OCI-LY3 (cell line): Measurements from ENCODE around the gene TCP10L.

Experiments
- EZH2phosphoT487 ChIP-seq: fragments of 200-600 bp; shearing (Covaris generic); IDR thresholded peaks from 2 replicates; pipeline ENCODE4 v1.6.1; 2018; ENCODE audit warnings: antibody characterized with exemption, mixed run types, low read depth
- TF ChIP-seq, protein P1 (sequence below): fragments of 200-600, 300-600 bp; sonication (generic); IDR thresholded peaks from 2 replicates; pipeline ENCODE4 v1.5.1; 2014; ENCODE audit warnings: antibody characterized with exemption, low read length, low read depth

GRCh38 chr21:32613436-32614043, 28.2 kb upstream of the TCP10L start:
- TF ChIP-seq, protein P1, sequence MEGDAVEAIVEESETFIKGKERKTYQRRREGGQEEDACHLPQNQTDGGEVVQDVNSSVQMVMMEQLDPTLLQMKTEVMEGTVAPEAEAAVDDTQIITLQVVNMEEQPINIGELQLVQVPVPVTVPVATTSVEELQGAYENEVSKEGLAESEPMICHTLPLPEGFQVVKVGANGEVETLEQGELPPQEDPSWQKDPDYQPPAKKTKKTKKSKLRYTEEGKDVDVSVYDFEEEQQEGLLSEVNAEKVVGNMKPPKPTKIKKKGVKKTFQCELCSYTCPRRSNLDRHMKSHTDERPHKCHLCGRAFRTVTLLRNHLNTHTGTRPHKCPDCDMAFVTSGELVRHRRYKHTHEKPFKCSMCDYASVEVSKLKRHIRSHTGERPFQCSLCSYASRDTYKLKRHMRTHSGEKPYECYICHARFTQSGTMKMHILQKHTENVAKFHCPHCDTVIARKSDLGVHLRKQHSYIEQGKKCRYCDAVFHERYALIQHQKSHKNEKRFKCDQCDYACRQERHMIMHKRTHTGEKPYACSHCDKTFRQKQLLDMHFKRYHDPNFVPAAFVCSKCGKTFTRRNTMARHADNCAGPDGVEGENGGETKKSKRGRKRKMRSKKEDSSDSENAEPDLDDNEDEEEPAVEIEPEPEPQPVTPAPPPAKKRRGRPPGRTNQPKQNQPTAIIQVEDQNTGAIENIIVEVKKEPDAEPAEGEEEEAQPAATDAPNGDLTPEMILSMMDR, result no peak
- TF ChIP-seq EZH2phosphoT487, result no peak
